ENCODE results near the gene TMEM125.

Gene TMEM125

GRCh38 chr1:43246466-43247213 is 23.1 kb upstream of the TMEM125 start:
- no peak for DNase-seq (ENCODE audit: low read depth in 3 of 3, low spot score in 1 of 3)

- no peak for DNase-seq (ENCODE audit: low read depth in 3 of 3, low spot score in 1 of 3)
Observed at GRCh38 chr1:43247256-43247921, 22.4 kb upstream of the TMEM125 start.

GRCh38 chr1:43250351-43250761 is 19.4 kb upstream of the TMEM125 start:
- no peak for DNase-seq (ENCODE audit: low read depth in 3 of 3, low spot score in 1 of 3)

GRCh38 chr1:43251024-43251423 is 18.8 kb upstream of the TMEM125 start:
- no peak for DNase-seq (ENCODE audit: low read depth in 3 of 3, low spot score in 1 of 3)

- DNase-seq (ENCODE audit: low read depth in 3 of 3, low spot score in 1 of 3): no peak
Observed at GRCh38 chr1:43252225-43252624, 17.6 kb upstream of the TMEM125 start.

GRCh38 chr1:43253173-43253572 is 16.6 kb upstream of the TMEM125 start:
- no peak for DNase-seq (ENCODE audit: low read depth in 3 of 3, low spot score in 1 of 3)

GRCh38 chr1:43253876-43254275 is 15.9 kb upstream of the TMEM125 start:
- DNase-seq (ENCODE audit: low read depth in 3 of 3, low spot score in 1 of 3): no peak

GRCh38 chr1:43255438-43256210 is 14.2 kb upstream of the TMEM125 start:
- DNase-seq (ENCODE audit: low read depth in 3 of 3, low spot score in 1 of 3): no peak

- no peak for DNase-seq (ENCODE audit: low read depth in 3 of 3, low spot score in 1 of 3)
Observed at GRCh38 chr1:43256675-43257570, 12.9 kb upstream of the TMEM125 start.

GRCh38 chr1:43258370-43258769 is 11.4 kb upstream of the TMEM125 start:
- DNase-seq (ENCODE audit: low read depth in 3 of 3, low spot score in 1 of 3): no peak

- DNase-seq (ENCODE audit: low read depth in 3 of 3, low spot score in 1 of 3): no peak
Observed at GRCh38 chr1:43265431-43265830, 4.4 kb upstream of the TMEM125 start.

GRCh38 chr1:43266881-43267280 is 2.9 kb upstream of the TMEM125 start:
- no peak for DNase-seq (ENCODE audit: low read depth in 3 of 3, low spot score in 1 of 3)

- no peak for DNase-seq (ENCODE audit: low read depth in 3 of 3, low spot score in 1 of 3)
Observed at GRCh38 chr1:43267291-43267805, 2.4 kb upstream of the TMEM125 start.

GRCh38 chr1:43267818-43268425 is 1.9 kb upstream of the TMEM125 start:
- no peak for DNase-seq (ENCODE audit: low read depth in 3 of 3, low spot score in 1 of 3)

- no peak for DNase-seq (ENCODE audit: low read depth in 3 of 3, low spot score in 1 of 3)
Observed at GRCh38 chr1:43270421-43271095, 775 bp downstream of the TMEM125 start.

GRCh38 chr1:43271186-43272118 is 1.7 kb downstream of the TMEM125 start:
- DNase-seq (ENCODE audit: low read depth in 3 of 3, low spot score in 1 of 3): no peak

- no peak for DNase-seq (ENCODE audit: low read depth in 3 of 3, low spot score in 1 of 3)
Observed at GRCh38 chr1:43272161-43272560, 2.4 kb downstream of the TMEM125 start.
